Lower leg skin (tissue), 4 donors: ENCODE results near the gene ZBTB7B. TPM values are rescaled to one million over a fixed set of nuclear protein-coding genes. Genes with fewer than 3 reads are reported as not detected.

ENCODE experiments used
- DNase-seq, 2 donors: peaks; one replicate each; pipeline ENCODE4 v3.0.0-alpha.2; 2019; ENCODE audit warnings: low spot score in 2 of 2
- H3K4me3 ChIP-seq: fragments of 200-600 bp; sonication (generic); 2 replicates; pipeline ENCODE4 v1.5.1; 2017; ENCODE audit warnings: mild to moderate bottlenecking, low read depth; ENCODE audit not compliant: poor library complexity, severe bottlenecking
- POLR2A ChIP-seq, 2 donors: fragments of 450-650 bp; IDR thresholded peaks; one replicate each; pipeline ENCODE4 v1.6.1; 2016 to 2017; ENCODE audit warnings: antibody characterized with exemption in 2 of 2, mild to moderate bottlenecking in 1 of 2, moderate library complexity in 1 of 2
- WGBS, 2 donors: methylation state at CpG; one replicate each; pipeline ENCODE4 v1.1.5; 2018; 5-methylcytosine and 5-hydroxymethylcytosine counted together
- intact Hi-C: fragments of 100-400 bp; cut with DNase I; formaldehyde crosslinking; loops from one replicate; pipeline ENCODE4 v1.15.0; 2023; ENCODE audit warnings: low total_unique reads
- total RNA-seq, 4 donors: library from RNA; depleted of rRNA; stranded (reverse); fragments of >200 nt; gene quantifications; one replicate each; pipeline ENCODE4 v1.1.0, GENCODE V29; 2016
- TF ChIP-seq, protein P1 (sequence below), 3 donors: fragments of 450-650 bp; IDR thresholded peaks; one replicate each; pipeline ENCODE4 v1.5.1; 2016; ENCODE audit warnings: antibody characterized with exemption in 3 of 3, mild to moderate bottlenecking in 3 of 3, moderate library complexity in 2 of 3

ZBTB7B gene
- total RNA-seq, 4 donors from 2014 or later, result 270 to 295 (median 286) TPM

DNA sequence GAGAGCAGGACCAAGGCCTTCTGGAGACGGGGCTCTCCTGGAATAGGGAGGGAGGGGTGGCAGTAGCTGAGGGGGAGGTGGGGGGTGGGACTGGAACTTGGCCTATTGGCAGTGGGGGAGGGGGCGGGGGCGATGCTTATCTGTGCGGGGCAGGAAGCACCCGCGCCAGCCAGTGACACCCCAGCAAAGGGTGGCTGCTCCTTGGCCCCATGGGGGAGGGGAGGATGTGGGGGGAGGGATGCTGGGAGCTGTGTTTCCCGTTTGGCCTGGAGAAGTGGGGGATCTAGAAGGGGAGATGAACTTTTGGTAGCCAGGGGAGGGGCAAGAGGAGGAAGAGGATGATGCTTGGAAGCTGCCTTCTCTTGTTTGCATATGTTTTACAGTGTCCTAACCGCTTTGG lies 11.0 kb downstream of the ZBTB7B start:
- WGBS, 2 donors, result 39 to 40% methylated on average over 8 of the region's 8 CpGs
- intact Hi-C loops, result loop anchor here (10.0 kb wide), 1 partner anchor 49 kb away; the partner anchor contains the start of gene PYGO2
- TF ChIP-seq, protein P1, sequence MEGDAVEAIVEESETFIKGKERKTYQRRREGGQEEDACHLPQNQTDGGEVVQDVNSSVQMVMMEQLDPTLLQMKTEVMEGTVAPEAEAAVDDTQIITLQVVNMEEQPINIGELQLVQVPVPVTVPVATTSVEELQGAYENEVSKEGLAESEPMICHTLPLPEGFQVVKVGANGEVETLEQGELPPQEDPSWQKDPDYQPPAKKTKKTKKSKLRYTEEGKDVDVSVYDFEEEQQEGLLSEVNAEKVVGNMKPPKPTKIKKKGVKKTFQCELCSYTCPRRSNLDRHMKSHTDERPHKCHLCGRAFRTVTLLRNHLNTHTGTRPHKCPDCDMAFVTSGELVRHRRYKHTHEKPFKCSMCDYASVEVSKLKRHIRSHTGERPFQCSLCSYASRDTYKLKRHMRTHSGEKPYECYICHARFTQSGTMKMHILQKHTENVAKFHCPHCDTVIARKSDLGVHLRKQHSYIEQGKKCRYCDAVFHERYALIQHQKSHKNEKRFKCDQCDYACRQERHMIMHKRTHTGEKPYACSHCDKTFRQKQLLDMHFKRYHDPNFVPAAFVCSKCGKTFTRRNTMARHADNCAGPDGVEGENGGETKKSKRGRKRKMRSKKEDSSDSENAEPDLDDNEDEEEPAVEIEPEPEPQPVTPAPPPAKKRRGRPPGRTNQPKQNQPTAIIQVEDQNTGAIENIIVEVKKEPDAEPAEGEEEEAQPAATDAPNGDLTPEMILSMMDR (IDR thresholded peaks at IDR 0.05), result no peak
- no peak for TF ChIP-seq POLR2A (IDR thresholded peaks at IDR 0.05)
- DNase-seq, result no peak
- H3K4me3 ChIP-seq, result no peak overlapping the region

DNA sequence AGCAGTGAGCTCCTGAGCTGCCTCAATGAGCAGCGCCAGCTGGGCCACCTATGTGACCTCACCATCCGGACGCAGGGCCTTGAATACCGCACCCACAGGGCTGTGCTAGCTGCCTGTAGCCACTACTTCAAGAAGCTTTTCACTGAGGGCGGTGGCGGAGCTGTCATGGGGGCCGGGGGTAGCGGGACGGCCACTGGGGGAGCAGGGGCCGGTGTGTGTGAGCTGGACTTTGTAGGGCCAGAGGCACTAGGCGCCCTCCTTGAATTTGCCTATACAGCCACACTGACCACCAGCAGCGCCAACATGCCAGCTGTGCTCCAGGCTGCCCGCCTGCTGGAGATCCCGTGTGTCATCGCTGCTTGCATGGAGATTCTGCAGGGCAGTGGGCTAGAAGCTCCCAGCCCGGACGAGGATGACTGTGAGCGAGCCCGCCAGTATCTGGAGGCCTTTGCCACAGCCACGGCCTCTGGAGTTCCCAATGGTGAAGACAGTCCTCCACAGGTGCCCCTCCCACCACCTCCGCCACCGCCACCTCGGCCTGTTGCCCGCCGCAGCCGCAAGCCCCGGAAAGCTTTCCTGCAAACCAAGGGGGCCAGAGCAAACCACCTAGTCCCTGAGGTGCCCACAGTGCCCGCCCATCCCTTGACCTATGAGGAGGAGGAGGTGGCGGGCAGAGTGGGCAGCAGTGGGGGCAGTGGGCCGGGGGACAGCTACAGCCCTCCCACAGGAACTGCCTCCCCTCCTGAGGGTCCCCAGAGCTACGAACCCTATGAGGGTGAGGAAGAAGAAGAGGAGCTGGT lies 12.3 kb downstream of the ZBTB7B start:
- no peak overlapping the region for H3K4me3 ChIP-seq
- intact Hi-C loops, result loop anchor here (10.0 kb wide), 1 partner anchor 50 kb away; the partner anchor contains the start of gene PYGO2
- DNase-seq, result peak in 1 of 2 donors; percentile 86
- TF ChIP-seq, protein P1 (IDR thresholded peaks at IDR 0.05), result no peak
- TF ChIP-seq POLR2A (IDR thresholded peaks at IDR 0.05), result no peak
- 81 to 87% methylated on average over 26 to 30 of the region's 31 CpGs for WGBS, 2 donors

GRCh38 chr1:155015527-155016230 lies 13.1 kb downstream of the ZBTB7B start:
- peak in 1 of 2 donors; percentile 87 for DNase-seq
- H3K4me3 ChIP-seq, result no peak overlapping the region
- intact Hi-C loops, result loop anchor here (10.0 kb wide), 1 partner anchor 51 kb away; the partner anchor contains the start of gene PYGO2
- TF ChIP-seq POLR2A (IDR thresholded peaks at IDR 0.05), result no peak
- TF ChIP-seq, protein P1 (IDR thresholded peaks at IDR 0.05), result no peak
- 50 to 56% methylated on average over 9 to 14 of the region's 16 CpGs for WGBS, 2 donors

DNA sequence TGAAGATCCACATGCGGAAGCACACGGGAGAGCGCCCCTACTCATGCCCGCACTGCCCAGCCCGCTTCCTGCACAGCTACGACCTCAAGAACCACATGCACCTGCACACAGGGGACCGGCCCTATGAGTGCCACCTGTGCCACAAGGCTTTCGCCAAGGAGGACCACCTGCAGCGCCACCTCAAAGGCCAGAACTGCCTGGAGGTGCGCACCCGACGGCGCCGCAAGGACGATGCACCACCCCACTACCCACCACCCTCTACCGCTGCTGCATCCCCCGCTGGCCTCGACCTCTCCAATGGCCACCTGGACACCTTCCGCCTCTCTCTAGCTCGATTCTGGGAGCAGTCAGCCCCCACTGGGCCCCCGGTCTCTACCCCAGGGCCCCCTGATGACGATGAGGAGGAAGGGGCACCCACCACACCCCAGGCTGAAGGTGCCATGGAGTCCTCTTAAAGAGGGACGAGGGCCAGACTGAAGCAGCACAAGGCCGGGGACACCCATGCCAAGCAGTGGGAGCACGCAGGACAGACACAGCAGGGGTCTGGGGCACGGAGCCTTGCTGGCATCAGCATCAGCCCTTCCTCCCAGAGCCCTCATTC lies 13.7 kb downstream of the ZBTB7B start:
- DNase-seq, result peak in 1 of 2 donors; percentile 87
- 53 to 67% methylated on average over 21 to 26 of the region's 26 CpGs for WGBS, 2 donors
- TF ChIP-seq, protein P1 (IDR thresholded peaks at IDR 0.05), result no peak
- no peak for TF ChIP-seq POLR2A (IDR thresholded peaks at IDR 0.05)
- intact Hi-C loops, result loop anchor here (10.0 kb wide), 1 partner anchor 52 kb away; the partner anchor contains the start of gene PYGO2
- H3K4me3 ChIP-seq, result no peak overlapping the region

DNA sequence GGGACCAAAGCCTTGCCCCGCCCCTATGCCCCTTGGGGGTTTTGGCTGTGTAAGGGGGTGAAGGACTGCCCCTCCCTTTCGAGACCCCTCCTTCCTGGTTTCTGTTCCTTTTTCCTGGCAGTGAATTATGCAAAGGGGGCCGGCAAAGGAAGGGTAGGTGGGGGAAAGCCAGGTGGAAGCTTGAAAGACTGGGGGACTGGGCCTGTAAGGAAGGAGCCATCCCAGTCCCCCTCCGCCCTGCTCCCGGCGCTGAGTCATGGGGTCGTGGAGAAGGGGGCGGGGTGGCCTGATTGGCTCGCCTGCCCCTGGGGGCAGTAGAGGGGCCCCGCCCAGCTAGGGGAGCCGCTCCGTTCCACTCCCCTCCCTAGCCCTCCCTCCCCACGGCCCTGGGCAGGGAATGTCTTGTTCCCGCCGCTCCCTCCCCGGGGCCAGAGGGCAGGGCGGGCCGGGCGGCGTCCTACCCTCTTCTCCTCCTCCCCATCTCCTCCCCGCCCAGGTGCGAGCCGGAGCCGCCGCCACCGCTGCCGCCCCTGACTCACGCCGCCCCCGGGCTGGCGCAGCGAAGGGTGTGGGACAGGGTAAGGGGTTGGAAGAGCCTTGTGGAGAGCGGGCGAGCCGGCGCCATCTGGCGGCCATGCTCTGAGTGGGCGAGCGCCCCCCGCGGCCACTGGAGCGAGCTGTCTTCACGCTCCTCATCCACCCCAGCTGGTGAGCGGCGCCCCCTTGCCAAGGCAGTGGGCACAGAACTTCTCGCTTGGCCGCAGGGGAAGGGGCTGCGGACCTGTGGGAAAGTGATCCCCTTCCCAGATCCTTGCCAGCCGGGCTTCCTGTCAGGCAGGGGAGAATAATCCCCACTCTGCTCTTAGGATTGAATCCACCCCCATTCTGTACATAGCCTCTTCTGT lies 14.7 kb downstream of the ZBTB7B start:
- no peak overlapping the region for H3K4me3 ChIP-seq
- intact Hi-C loops, result loop anchor here (10.0 kb wide), 1 partner anchor 52 kb away; the partner anchor contains the start of gene PYGO2
- TF ChIP-seq, protein P1 (IDR thresholded peaks at IDR 0.05), result peak in 1 of 3 donors; percentile 98
- no peak for TF ChIP-seq POLR2A (IDR thresholded peaks at IDR 0.05)
- peak; percentile 89 to 98 for DNase-seq
- WGBS, 2 donors, result 2 to 3% methylated on average over 23 to 47 of the region's 49 CpGs
